OCI-LY3 (cell line): Measurements from ENCODE around the gene DSCAM.

Source experiments
- CTCF ChIP-seq: fragments of 200-600, 300-600 bp; sonication (generic); IDR thresholded peaks from 2 replicates; pipeline ENCODE4 v1.5.1; 2014; ENCODE audit warnings: antibody characterized with exemption, low read length, low read depth
- EZH2phosphoT487 ChIP-seq: fragments of 200-600 bp; shearing (Covaris generic); IDR thresholded peaks from 2 replicates; pipeline ENCODE4 v1.6.1; 2018; ENCODE audit warnings: antibody characterized with exemption, mixed run types, low read depth

- TF ChIP-seq CTCF (no peak), EZH2phosphoT487 (no peak)
Observed at GRCh38 chr21:40095477-40095876, 751.5 kb downstream of the DSCAM start.
